Measurements from ENCODE around the gene NDFIP1. TPM values are rescaled to one million over a fixed set of nuclear protein-coding genes. Genes with fewer than 3 reads are reported as not detected.

Gene NDFIP1
- total RNA-seq, 1 experiment from 2014 or later = 26.6 TPM

DNA sequence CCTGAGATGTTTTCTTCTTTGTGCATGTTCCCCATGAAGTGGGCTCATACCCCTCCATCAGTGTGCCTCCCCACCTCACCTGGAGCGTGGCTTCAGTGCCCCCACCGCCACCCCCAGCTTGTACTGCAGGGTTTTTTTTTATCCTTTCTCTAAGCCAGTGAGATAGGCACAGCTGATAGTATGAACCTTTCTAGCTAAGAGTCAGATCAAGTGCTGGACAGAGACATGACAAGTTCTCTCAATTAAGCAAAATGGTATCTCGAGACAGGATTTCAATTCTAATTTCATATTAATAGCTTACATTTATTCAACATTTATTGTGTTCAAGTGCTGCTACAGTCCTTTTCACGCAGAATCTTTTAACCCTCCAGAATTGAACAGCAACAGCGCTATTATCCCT lies 55.7 kb downstream of the NDFIP1 start:
- no peaks in the 10 kb centered on the region for H3K27me3 Mint-ChIP-seq (ENCODE audit: low read depth)
- no peak overlapping the region for H3T11ph ChIP-seq (ENCODE audit: low read length)
- no peak overlapping the region for H3K27ac Mint-ChIP-seq
- no peaks in the 10 kb centered on the region for H3K79me1 ChIP-seq (ENCODE audit: insufficient read depth, low read depth, low read length, poor library complexity, severe bottlenecking)
- no peak overlapping the region for H2BK15ac ChIP-seq (ENCODE audit: low read depth, low read length)
- no peaks in the 10 kb centered on the region for H3K27me3 ChIP-seq (ENCODE audit: insufficient read depth, low read length)
- no peak overlapping the region for H3K4me2 ChIP-seq (ENCODE audit: insufficient read depth, insufficient read length, low read length)
- H3K27ac ChIP-seq (ENCODE audit: insufficient read length, low read depth, low read length) = no peak overlapping the region
- H4K20me1 ChIP-seq (ENCODE audit: control insufficient read depth, insufficient read depth, insufficient read length) = no peaks in the 10 kb centered on the region
- H2BK120ac ChIP-seq (ENCODE audit: low read depth, low read length, poor library complexity, severe bottlenecking) = no peak overlapping the region
- no peak overlapping the region for H3K9ac ChIP-seq (ENCODE audit: extremely low read depth, insufficient read length, low read length)
- H3K14ac ChIP-seq (ENCODE audit: insufficient read depth, low read length) = no peak overlapping the region
- H4K8ac ChIP-seq (replicated peaks; ENCODE audit: insufficient read length, low read depth, low read length) = no peak overlapping the region
- no peak overlapping the region for H2BK12ac ChIP-seq (ENCODE audit: insufficient read length, low read depth, low read length)
- no peaks in the 10 kb centered on the region for H3K23me2 ChIP-seq (ENCODE audit: insufficient read length, low read depth, low read length, poor library complexity, severe bottlenecking)
- H3K79me2 ChIP-seq (ENCODE audit: insufficient read depth, low read length) = no peaks in the 10 kb centered on the region; the same call in 1 of the 2 replicates
- DNase-seq = no peak
- H3K4me3 Mint-ChIP-seq = no peak overlapping the region
- no peak overlapping the region for H3K18ac ChIP-seq (ENCODE audit: insufficient read length, low read depth, low read length)
- H3K4ac ChIP-seq (ENCODE audit: low read depth, low read length) = no peak overlapping the region
- no peak overlapping the region for H2BK20ac ChIP-seq (ENCODE audit: low read depth, low read length, poor library complexity, severe bottlenecking)
- H3K36me3 Mint-ChIP-seq (ENCODE audit: insufficient read depth in 1 of 3, low read depth in 3 of 3) = no peaks in the 10 kb centered on the region; a peak in 1 of 7 replicates
- H3K56ac ChIP-seq (ENCODE audit: insufficient read length, low read depth, low read length) = no peak overlapping the region
- no peak overlapping the region for H3K23ac ChIP-seq (ENCODE audit: insufficient read length, low read depth, low read length)
- H2AFZ ChIP-seq (ENCODE audit: low read length) = no peak overlapping the region
- peaks cover 20 to 22% of the 10 kb centered on the region in 2 experiments for H3K4me1 Mint-ChIP-seq
- H3K9me3 ChIP-seq (ENCODE audit: control insufficient read depth, low read depth, low read length) = no peaks in the 10 kb centered on the region
- no CpG with 5 or more reads among the region's 5 CpGs for WGBS (ENCODE audit: extremely low coverage, insufficient read length, low lambda C conversion rate)
- H2AK5ac ChIP-seq (ENCODE audit: insufficient read length, low read length) = no peak overlapping the region
- no peak overlapping the region for H2BK5ac ChIP-seq (ENCODE audit: insufficient read length, low read length)
- H3K4me1 ChIP-seq (ENCODE audit: insufficient read depth, low read length) = no peaks in the 10 kb centered on the region; the same call in 1 of the 2 replicates
- no peak overlapping the region for H4K5ac ChIP-seq (ENCODE audit: insufficient read length, low read depth, low read length)
- TF ChIP-seq, protein P1, sequence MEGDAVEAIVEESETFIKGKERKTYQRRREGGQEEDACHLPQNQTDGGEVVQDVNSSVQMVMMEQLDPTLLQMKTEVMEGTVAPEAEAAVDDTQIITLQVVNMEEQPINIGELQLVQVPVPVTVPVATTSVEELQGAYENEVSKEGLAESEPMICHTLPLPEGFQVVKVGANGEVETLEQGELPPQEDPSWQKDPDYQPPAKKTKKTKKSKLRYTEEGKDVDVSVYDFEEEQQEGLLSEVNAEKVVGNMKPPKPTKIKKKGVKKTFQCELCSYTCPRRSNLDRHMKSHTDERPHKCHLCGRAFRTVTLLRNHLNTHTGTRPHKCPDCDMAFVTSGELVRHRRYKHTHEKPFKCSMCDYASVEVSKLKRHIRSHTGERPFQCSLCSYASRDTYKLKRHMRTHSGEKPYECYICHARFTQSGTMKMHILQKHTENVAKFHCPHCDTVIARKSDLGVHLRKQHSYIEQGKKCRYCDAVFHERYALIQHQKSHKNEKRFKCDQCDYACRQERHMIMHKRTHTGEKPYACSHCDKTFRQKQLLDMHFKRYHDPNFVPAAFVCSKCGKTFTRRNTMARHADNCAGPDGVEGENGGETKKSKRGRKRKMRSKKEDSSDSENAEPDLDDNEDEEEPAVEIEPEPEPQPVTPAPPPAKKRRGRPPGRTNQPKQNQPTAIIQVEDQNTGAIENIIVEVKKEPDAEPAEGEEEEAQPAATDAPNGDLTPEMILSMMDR (conservative IDR thresholded peaks at IDR 0.05) = no peak
- no peaks in the 10 kb centered on the region; a peak in 1 of 5 replicates for H3K9me3 Mint-ChIP-seq
- no peak overlapping the region for H4K91ac ChIP-seq (ENCODE audit: insufficient read length, low read depth, low read length)

All from H9 (cell line).